Measurements from ENCODE around the gene DERL2.

- TF ChIP-seq CTCF (IDR thresholded peaks at IDR 0.05) (no peak), POLR2A (IDR thresholded peaks at IDR 0.05) (no peak)
Measured at GRCh38 chr17:5509482-5509881, 23.5 kb upstream of the DERL2 start.
